Measurements from ENCODE around the gene MAD1L1.

MAD1L1 gene

DNA sequence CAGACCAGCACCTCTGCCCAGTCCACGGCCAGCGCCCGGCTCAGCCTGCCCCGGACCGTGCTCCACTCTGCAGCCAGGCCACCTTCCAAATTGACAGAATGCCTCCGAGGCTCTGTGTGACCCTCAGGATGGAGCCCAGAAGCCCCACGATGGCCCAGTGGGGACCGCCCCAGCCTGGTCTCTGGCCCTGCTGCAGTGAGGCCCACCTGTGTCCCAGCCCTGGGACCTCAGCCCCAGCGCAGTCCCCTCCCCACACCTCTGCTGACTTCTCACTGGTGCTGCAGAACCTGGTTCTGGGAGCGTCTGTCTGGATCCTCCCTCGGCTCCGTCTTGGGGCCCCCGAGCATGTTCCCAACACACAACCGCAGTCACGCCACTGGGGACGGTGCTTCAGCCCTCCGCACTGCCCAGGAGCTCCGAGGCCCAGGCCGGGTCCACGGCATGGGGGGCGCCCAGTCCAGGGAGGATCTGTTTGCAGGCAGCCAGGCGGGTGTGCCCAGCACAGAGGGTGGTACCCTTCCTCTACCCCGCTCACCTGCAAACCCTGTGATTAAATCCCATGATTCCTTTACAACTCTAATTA lies 314.6 kb downstream of the MAD1L1 start:
- Histone ChIP-seq H3K27ac (ENCODE audit: low read length, poor library complexity, severe bottlenecking) (no peak overlapping the region), H3K36me3 (ENCODE audit: control insufficient read depth in 1 of 2, insufficient read depth in 2 of 2, low read depth in 1 of 2, low read length in 2 of 2) (peaks cover 0 to 44% of the 10 kb centered on the region in 2 experiments), H2BK12ac (ENCODE audit: low read length in 2 of 2) (no peak overlapping the region), H4K91ac (ENCODE audit: low read length) (no peak overlapping the region), H3K27me3 (ENCODE audit: control insufficient read depth in 1 of 2, insufficient read depth in 1 of 2, low read length in 2 of 2) (no peaks in the 10 kb centered on the region), H3K4me2 (ENCODE audit: low read length, poor library complexity, severe bottlenecking) (no peak overlapping the region), H2BK120ac (ENCODE audit: low read depth, low read length) (no peak overlapping the region), H3K4ac (ENCODE audit: low read depth in 1 of 2, low read length in 2 of 2) (no peak overlapping the region), H3K4me1 (ENCODE audit: control insufficient read depth, insufficient read depth, low read depth, low read length) (peaks cover 1% of the 10 kb centered on the region), H3K18ac (ENCODE audit: low read depth in 1 of 2, low read length in 2 of 2) (no peak overlapping the region), H2BK15ac (ENCODE audit: low read depth, poor library complexity, severe bottlenecking) (no peak overlapping the region), H3K14ac (ENCODE audit: low read length in 2 of 2) (no peak overlapping the region), H3K23ac (ENCODE audit: low read length in 2 of 2) (no peak overlapping the region), H3K9me3 (ENCODE audit: control insufficient read depth, low read length) (no peaks in the 10 kb centered on the region), H4K8ac (ENCODE audit: low read length) (no peak overlapping the region), H3K9ac (ENCODE audit: low read length) (no peak overlapping the region), H3K79me1 (replicated peaks; ENCODE audit: low read length, poor library complexity, severe bottlenecking) (peaks cover 2% of the 10 kb centered on the region), H2AFZ (ENCODE audit: low read depth, low read length) (no peak overlapping the region), H2AK5ac (ENCODE audit: low read length, severe bottlenecking) (no peak overlapping the region), H2BK5ac (ENCODE audit: low read depth, low read length, poor library complexity, severe bottlenecking) (no peak overlapping the region), H3K4me3 (ENCODE audit: insufficient read depth in 1 of 2, low read depth in 1 of 2, low read length in 2 of 2) (no peak overlapping the region)
- DNase-seq = no peak
- 96% methylated on average over 23 of the region's 23 CpGs for WGBS

DNA sequence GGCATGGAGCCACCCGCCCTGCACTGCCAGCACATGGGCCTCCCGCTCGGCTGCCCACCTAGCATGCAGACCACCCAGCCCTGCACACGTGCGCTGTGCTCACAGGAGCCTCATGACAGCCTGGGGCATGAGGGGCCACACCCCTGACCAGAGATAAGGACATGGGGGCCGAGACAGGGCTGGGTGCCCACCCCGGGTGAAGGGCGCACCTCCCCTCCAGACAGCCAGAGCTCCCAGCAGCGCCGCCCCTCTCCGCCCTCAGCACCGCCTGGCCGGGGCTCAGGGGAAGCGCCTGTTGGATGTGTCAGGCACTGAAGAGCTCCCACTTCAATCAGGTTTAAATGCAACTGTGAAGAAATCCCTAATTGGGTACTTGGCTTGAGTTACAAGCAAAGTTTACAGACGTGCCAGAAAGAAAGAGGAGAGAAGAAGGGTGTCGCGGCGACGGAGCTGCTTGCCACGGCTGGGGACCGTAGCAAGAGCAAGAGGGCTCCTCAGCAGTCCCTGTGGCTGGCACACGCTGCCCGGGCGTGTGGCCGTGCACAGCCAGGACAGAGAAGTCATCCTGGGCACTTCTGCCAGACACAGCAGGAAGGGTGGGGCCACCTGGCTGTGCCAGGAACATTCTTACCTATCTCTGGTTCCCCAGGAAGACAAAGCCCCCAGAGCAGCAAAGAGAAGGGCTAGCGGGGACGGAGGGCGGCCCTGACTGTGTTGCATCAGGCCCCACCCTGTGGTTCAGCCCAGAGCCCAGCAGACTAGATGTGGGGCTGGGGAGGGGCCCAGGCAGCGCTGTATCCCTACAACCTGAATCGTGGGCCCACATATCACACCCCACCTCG lies 315.3 kb downstream of the MAD1L1 start:
- H2BK5ac ChIP-seq (ENCODE audit: low read depth, low read length, poor library complexity, severe bottlenecking) = no peak overlapping the region
- no peak overlapping the region for H2BK15ac ChIP-seq (ENCODE audit: low read depth, poor library complexity, severe bottlenecking)
- 94% methylated on average over 31 of the region's 31 CpGs for WGBS
- no peak overlapping the region for H2BK12ac ChIP-seq (ENCODE audit: low read length in 2 of 2)
- peaks cover 1% of the 10 kb centered on the region for H3K4me1 ChIP-seq (ENCODE audit: control insufficient read depth, insufficient read depth, low read depth, low read length)
- H4K8ac ChIP-seq (ENCODE audit: low read length) = no peak overlapping the region
- peaks cover 0 to 43% of the 10 kb centered on the region in 2 experiments for H3K36me3 ChIP-seq (ENCODE audit: control insufficient read depth in 1 of 2, insufficient read depth in 2 of 2, low read depth in 1 of 2, low read length in 2 of 2)
- H4K91ac ChIP-seq (ENCODE audit: low read length) = no peak overlapping the region
- no peaks in the 10 kb centered on the region for H3K27me3 ChIP-seq (ENCODE audit: control insufficient read depth in 1 of 2, insufficient read depth in 1 of 2, low read length in 2 of 2)
- no peak overlapping the region for H3K9ac ChIP-seq (ENCODE audit: low read length)
- H3K9me3 ChIP-seq (ENCODE audit: control insufficient read depth, low read length) = no peaks in the 10 kb centered on the region
- DNase-seq = no peak
- no peak overlapping the region for H2AK5ac ChIP-seq (ENCODE audit: low read length, severe bottlenecking)
- H3K79me1 ChIP-seq (replicated peaks; ENCODE audit: low read length, poor library complexity, severe bottlenecking) = peaks cover 2% of the 10 kb centered on the region
- H3K27ac ChIP-seq (ENCODE audit: low read length, poor library complexity, severe bottlenecking) = no peak overlapping the region
- H3K4me3 ChIP-seq (ENCODE audit: insufficient read depth in 1 of 2, low read depth in 1 of 2, low read length in 2 of 2) = peak overlapping the region in 1 of 2 experiments; percentile 41
- no peak overlapping the region for H3K23ac ChIP-seq (ENCODE audit: low read length in 2 of 2)
- H3K4ac ChIP-seq (ENCODE audit: low read depth in 1 of 2, low read length in 2 of 2) = no peak overlapping the region
- no peak overlapping the region for H2BK120ac ChIP-seq (ENCODE audit: low read depth, low read length)
- no peak overlapping the region for H2AFZ ChIP-seq (ENCODE audit: low read depth, low read length)
- peak overlapping the region in 1 of 2 experiments; percentile 58 for H3K14ac ChIP-seq (ENCODE audit: low read length in 2 of 2)
- H3K18ac ChIP-seq (ENCODE audit: low read depth in 1 of 2, low read length in 2 of 2) = no peak overlapping the region
- H3K4me2 ChIP-seq (ENCODE audit: low read length, poor library complexity, severe bottlenecking) = no peak overlapping the region

DNA sequence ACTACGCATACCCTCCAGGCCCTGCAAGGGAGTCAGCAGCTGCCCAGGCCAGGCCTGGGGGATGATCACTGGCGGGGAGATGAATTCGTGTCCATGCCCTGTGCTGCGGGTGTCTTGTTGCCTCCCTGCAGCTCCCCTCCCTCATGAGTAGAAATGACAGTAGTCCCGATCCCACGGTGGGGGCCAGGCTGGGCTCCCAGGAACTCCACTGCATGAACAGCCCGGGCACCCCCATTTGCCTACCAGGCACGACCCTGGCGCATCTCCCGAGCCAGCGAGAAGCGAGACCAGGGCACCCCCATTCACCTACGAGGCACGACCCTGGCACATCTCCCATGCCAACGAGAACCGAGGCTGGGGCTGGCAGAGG lies 316.2 kb downstream of the MAD1L1 start:
- no peak overlapping the region for H2BK5ac ChIP-seq (ENCODE audit: low read depth, low read length, poor library complexity, severe bottlenecking)
- no peak overlapping the region for H2AFZ ChIP-seq (ENCODE audit: low read depth, low read length)
- H3K23ac ChIP-seq (ENCODE audit: low read length in 2 of 2) = no peak overlapping the region
- no peak overlapping the region for H3K4ac ChIP-seq (ENCODE audit: low read depth in 1 of 2, low read length in 2 of 2)
- H2BK15ac ChIP-seq (ENCODE audit: low read depth, poor library complexity, severe bottlenecking) = no peak overlapping the region
- WGBS = 97% methylated on average over 16 of the region's 16 CpGs
- H3K14ac ChIP-seq (ENCODE audit: low read length in 2 of 2) = no peak overlapping the region
- H4K91ac ChIP-seq (ENCODE audit: low read length) = no peak overlapping the region
- no peak overlapping the region for H3K27ac ChIP-seq (ENCODE audit: low read length, poor library complexity, severe bottlenecking)
- H2AK5ac ChIP-seq (ENCODE audit: low read length, severe bottlenecking) = no peak overlapping the region
- H2BK12ac ChIP-seq (ENCODE audit: low read length in 2 of 2) = no peak overlapping the region
- no peak overlapping the region for H3K4me2 ChIP-seq (ENCODE audit: low read length, poor library complexity, severe bottlenecking)
- no peak overlapping the region for H3K4me3 ChIP-seq (ENCODE audit: insufficient read depth in 1 of 2, low read depth in 1 of 2, low read length in 2 of 2)
- no peak overlapping the region for H4K8ac ChIP-seq (ENCODE audit: low read length)
- DNase-seq = no peak
- H3K79me1 ChIP-seq (replicated peaks; ENCODE audit: low read length, poor library complexity, severe bottlenecking) = no peaks in the 10 kb centered on the region
- no peaks in the 10 kb centered on the region for H3K9me3 ChIP-seq (ENCODE audit: control insufficient read depth, low read length)
- no peak overlapping the region for H3K18ac ChIP-seq (ENCODE audit: low read depth in 1 of 2, low read length in 2 of 2)
- H2BK120ac ChIP-seq (ENCODE audit: low read depth, low read length) = no peak overlapping the region
- H3K4me1 ChIP-seq (ENCODE audit: control insufficient read depth, insufficient read depth, low read depth, low read length) = no peaks in the 10 kb centered on the region
- no peaks in the 10 kb centered on the region for H3K27me3 ChIP-seq (ENCODE audit: control insufficient read depth in 1 of 2, insufficient read depth in 1 of 2, low read length in 2 of 2)
- peaks cover 0 to 39% of the 10 kb centered on the region in 2 experiments for H3K36me3 ChIP-seq (ENCODE audit: control insufficient read depth in 1 of 2, insufficient read depth in 2 of 2, low read depth in 1 of 2, low read length in 2 of 2)
- no peak overlapping the region for H3K9ac ChIP-seq (ENCODE audit: low read length)

DNA sequence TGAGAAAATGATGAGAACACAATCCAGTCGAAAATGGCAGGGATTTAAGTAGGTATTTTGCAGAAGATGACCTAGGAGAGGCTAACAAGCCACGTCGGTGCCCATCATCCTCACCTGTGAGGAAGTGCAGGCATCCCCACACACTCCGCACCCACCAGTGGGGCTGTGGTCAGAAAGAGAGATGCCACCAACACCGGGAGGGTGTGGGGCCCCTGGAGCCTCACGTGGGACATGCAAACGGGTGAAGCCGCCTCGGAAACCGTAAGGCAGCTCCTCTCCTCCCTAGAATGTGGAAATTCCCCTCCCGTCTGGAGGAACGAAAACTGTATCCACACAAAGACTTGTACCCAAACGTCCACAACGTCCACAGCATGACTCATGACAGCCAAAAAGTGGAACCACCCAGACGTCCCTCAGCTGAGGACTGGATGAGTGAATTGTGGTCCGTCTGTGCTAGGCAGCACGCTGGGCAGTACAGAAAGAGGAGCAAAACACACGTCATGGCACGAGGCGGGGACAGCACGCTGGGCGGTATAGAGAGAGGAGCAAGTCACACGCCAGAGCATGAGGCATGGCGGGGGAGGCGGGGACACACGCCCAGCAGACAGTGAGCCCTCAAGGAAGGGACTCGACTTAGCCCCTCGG lies 316.7 kb downstream of the MAD1L1 start:
- no peak overlapping the region for H3K4me2 ChIP-seq (ENCODE audit: low read length, poor library complexity, severe bottlenecking)
- H3K9ac ChIP-seq (ENCODE audit: low read length) = no peak overlapping the region
- H3K18ac ChIP-seq (ENCODE audit: low read depth in 1 of 2, low read length in 2 of 2) = no peak overlapping the region
- H3K14ac ChIP-seq (ENCODE audit: low read length in 2 of 2) = no peak overlapping the region
- H4K8ac ChIP-seq (ENCODE audit: low read length) = no peak overlapping the region
- H3K4me1 ChIP-seq (ENCODE audit: control insufficient read depth, insufficient read depth, low read depth, low read length) = no peaks in the 10 kb centered on the region
- no peak overlapping the region for H4K91ac ChIP-seq (ENCODE audit: low read length)
- H3K79me1 ChIP-seq (replicated peaks; ENCODE audit: low read length, poor library complexity, severe bottlenecking) = no peaks in the 10 kb centered on the region
- no peak overlapping the region for H2AK5ac ChIP-seq (ENCODE audit: low read length, severe bottlenecking)
- H3K27ac ChIP-seq (ENCODE audit: low read length, poor library complexity, severe bottlenecking) = no peak overlapping the region
- H2BK5ac ChIP-seq (ENCODE audit: low read depth, low read length, poor library complexity, severe bottlenecking) = no peak overlapping the region
- no peak overlapping the region for H3K4ac ChIP-seq (ENCODE audit: low read depth in 1 of 2, low read length in 2 of 2)
- DNase-seq = no peak
- H2AFZ ChIP-seq (ENCODE audit: low read depth, low read length) = no peak overlapping the region
- no peak overlapping the region for H2BK15ac ChIP-seq (ENCODE audit: low read depth, poor library complexity, severe bottlenecking)
- H3K36me3 ChIP-seq (ENCODE audit: control insufficient read depth in 1 of 2, insufficient read depth in 2 of 2, low read depth in 1 of 2, low read length in 2 of 2) = peaks cover 0 to 42% of the 10 kb centered on the region in 2 experiments
- H3K27me3 ChIP-seq (ENCODE audit: control insufficient read depth in 1 of 2, insufficient read depth in 1 of 2, low read length in 2 of 2) = no peaks in the 10 kb centered on the region
- no peak overlapping the region for H3K4me3 ChIP-seq (ENCODE audit: insufficient read depth in 1 of 2, low read depth in 1 of 2, low read length in 2 of 2)
- H2BK120ac ChIP-seq (ENCODE audit: low read depth, low read length) = no peak overlapping the region
- H3K23ac ChIP-seq (ENCODE audit: low read length in 2 of 2) = no peak overlapping the region
- H2BK12ac ChIP-seq (ENCODE audit: low read length in 2 of 2) = no peak overlapping the region
- H3K9me3 ChIP-seq (ENCODE audit: control insufficient read depth, low read length) = no peaks in the 10 kb centered on the region
- WGBS = 90% methylated on average over 26 of the region's 28 CpGs

Data from mesenchymal stem cell (in vitro differentiated cells and primary cell).